Thyroid gland (tissue), 4 donors: Measurements from ENCODE around the gene RECQL.

Experiments
- CTCF ChIP-seq, 6 experiments: fragments of 200-600 bp in 3 of 6; fragments of 450-650 bp in 3 of 6; sonication (generic) in 3 of 6; IDR thresholded peaks; one replicate each; pipeline ENCODE4 v1.5.1; 2016 to 2019; ENCODE audit warnings: antibody characterized with exemption in 6 of 6, mild to moderate bottlenecking in 2 of 6, inconsistent platforms in 1 of 6, moderate library complexity in 1 of 6
- POLR2A ChIP-seq, 2 donors: fragments of 450-650 bp; IDR thresholded peaks; one replicate each; pipeline ENCODE4 v1.6.1; 2017; ENCODE audit warnings: antibody characterized with exemption in 2 of 2, mild to moderate bottlenecking in 2 of 2, moderate library complexity in 1 of 2

GRCh38 chr12:21434699-21435098 is 66.7 kb downstream of the RECQL start:
- TF ChIP-seq POLR2A (IDR thresholded peaks at IDR 0.05) (no peak), CTCF (IDR thresholded peaks at IDR 0.05) (no peak)
